HG03469 (cell line): Measurements from ENCODE around the gene KRT27.

Experiments used
- ATAC-seq: cut with Tn5 transposase; IDR thresholded peaks from one replicate; pipeline ENCODE4 v1.9.1; 2021; ENCODE audit warnings: mild to moderate bottlenecking, moderate library complexity, moderate number of reproducible peaks; ENCODE audit not compliant: unreplicated experiment

Gene KRT27

DNA sequence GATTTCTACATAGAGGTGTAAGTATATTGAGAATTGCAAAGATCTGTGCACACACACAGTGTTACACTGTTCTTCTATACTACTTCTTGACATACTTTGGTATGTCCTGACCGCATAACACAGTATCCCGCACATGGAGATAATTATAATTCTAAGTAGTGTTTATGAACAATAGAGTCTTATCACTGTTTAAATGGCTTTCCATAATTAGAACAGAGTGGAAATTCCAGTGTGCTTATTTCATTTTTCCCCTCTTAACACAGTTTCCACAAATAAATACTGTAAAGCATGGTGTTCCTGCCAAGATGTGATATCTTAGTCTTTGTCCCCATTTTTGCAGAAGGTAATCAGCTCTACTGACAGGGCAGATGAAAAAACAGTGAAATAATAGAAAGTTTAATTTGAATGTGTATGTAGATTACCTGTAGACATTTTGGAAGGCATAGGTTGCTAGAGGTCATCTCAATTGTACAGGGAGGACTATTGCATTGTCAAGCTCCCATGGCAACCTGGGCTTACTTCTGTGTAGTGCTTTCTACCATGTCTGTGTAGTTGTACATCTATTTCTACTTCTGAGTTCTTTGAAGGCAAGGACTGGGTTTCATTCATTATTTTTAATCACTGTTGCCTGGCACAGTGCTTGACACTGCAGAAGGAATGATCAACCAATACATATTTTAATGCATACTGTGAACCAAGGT lies 27.5 kb upstream of the KRT27 start:
- ATAC-seq: no peak

DNA sequence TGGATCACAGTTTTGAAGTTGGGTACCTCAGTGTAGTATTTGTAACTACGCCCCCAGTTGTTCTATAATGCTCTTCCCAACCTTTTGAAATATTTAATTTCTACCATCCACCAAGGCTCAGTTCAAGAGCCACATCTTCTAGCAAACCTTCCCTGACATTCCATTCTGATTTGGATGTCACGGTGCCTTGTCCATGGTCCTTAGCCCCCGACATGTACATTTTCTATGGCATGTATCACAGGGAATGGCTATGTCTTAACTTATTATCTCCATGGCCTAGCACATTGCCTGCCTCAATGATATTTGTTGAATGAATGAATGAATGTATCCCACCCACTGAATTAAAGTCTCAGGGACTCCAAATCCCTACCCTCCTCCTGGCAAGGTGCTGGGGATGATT lies 23.8 kb upstream of the KRT27 start:
- ATAC-seq: no peak

DNA sequence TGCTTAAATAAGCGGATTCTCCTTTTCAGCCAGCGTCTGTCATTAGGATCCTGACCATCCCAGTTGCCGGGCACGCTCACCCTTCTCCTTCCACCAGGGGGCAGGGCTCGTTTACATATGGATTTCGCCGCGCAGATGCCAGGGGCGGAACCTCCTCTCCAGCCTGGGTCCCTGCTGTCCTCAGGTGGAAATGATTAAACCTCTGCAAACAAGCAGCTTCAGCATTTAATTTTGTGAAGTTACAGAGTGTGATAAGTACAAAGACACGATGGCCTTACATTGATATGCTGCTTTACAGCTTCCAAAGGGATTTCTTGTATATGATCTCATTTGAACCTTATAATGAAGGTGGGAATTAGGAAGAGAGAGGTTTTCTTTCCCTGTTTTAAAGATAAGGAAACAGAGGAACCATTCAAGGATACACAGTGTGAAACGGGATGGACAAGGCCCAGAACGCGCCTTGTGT lies 21.3 kb upstream of the KRT27 start:
- ATAC-seq: no peak

DNA sequence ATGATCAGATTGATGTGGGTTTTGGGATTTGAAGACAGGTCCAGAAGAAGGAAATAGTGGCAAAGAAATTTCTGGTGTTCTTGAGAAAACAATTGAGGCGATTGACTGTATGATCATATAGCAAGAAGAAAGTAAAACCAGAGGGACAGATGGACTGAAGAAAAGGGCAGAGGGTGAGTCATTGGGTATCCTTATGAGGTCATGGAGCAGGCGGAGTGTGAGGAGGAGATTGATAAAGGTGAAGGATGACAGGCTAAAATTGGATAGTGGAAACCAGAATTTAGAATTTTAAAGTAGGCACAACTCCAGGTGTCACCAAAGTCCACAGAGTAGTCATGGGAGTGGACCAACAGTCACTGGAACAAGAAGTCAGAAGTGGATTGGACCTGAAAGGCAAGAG lies 18.8 kb upstream of the KRT27 start:
- no peak for ATAC-seq

DNA sequence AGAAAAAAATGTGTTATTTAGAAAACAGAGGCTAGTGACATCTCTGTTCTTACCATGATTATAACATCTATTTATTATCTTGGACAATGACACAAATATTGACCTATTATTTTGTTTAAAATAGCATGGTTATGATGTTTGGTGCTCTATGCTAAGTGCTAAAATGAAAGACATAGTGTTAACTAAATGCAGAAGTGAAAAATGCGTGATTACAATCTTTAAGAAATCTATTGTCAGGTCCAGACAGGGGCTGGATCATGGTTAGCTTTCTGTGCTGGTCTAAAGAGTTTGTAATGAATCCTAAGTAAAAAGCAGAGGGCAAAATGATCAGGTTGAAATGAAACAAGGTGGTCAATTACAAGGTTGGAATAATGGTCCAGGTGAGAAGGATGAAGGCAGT lies 18.0 kb upstream of the KRT27 start:
- no peak for ATAC-seq

DNA sequence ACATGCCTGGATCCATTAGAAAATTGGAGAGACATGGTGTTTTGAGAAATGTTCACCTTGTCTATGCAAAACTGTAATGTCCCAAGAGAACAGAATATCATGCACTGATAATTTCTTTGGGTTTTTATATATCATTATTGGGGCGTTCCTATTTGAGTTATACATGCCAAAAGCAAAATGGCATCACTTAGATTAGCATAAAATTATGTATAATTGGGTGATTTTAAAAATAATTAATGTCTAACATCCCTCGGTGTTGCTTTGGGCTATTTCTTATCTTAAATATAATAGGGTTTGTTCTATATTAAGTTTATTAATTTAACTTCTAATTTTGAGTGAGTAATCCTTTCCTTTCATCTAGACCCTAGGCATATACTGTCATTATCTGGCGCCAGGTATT lies 17.5 kb upstream of the KRT27 start, which contains the start of gene KRT28:
Gene KRT28 (minus strand): TSS at position 101 of the 400 bp plus-strand sequence. CDS start 66 bp downstream, at position 35.
- ATAC-seq: no peak

DNA sequence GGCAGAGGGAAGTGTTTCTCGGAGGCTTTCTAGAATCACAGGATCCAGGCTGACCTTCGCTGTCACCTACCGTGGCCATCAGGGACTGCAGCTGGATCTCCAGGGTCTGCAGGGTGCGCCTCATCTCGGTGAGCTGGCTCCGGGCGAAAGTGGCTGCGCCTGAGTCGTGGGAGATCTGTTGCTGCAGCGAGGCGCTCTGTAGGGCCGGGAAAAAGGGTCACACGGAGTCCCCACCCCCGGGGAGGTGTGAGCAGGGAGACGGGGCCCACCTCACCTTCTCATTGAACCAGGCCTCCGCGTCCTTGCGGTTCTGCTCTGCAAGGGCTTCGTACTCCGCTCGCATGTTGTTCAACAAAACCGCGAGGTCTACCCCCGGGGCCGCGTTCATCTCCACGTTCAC lies 14.5 kb upstream of the KRT27 start:
- ATAC-seq: no peak

DNA sequence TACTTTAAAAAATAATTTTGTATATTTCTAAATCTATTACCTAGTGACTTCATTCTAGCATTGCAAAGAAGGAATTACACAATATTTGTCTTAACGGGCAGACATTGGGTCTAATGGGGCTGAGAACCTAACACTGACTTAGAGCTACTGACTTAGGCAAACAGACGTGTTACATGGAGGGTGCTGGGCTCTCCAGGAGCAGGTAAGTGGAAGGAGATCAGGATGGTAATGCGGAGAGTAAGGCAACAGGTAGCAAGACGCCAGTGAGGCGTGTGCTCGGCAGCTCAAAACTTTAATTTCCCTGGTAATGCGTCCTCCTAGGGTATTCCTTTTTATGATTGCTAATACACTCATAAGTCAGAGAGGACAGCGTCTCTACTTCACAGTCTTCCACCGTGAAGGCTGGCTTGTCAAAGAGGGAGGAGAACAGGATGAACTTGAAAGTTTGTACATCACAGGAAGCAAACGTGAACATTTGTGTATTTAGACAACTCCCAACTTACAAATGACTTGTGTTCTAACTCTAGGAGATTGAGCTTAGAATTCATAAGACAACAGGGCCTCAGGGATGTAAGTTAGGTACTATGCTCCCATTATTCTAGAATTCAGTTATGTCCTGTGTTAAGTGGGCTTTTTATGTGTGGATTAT lies 12.8 kb upstream of the KRT27 start:
- ATAC-seq: no peak

DNA sequence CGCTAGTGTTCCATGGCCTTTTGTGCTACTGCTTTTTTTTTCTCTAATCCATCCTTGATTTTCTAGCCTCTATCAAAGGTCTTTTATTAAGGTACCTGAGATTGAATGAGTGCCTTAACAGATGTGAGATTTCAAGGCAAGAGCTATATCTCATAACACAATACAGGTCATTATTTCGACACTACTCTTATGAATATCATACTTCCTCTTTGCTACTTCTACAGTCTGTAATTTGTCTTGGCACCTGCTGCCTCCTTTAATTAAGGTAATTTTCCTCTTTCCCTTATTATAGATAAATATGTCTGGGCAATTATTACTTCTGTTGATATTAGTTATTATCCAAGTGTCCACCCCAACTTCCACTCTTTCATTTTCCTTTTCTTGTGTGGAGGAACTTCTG lies 12.1 kb upstream of the KRT27 start:
- no peak for ATAC-seq

DNA sequence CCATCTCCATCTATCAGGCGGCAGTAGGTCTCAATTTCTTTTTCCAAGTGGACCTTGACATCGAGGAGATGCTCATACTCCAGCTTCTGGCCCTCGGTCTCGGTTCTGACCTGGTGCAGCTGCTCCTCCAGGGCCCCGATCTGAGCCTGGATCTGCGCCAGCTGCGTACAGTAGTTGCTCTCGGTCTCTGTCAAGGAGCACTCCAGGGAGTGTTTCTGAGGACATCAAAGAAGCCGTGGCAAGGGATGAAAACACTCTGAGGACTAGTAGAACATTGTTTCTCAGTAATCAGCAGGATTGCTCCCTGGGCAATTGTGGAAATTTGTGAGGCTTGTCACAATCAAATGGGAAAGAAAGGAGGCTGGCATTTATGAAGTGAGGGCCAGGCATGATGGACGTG lies 11.5 kb upstream of the KRT27 start:
- no peak for ATAC-seq

DNA sequence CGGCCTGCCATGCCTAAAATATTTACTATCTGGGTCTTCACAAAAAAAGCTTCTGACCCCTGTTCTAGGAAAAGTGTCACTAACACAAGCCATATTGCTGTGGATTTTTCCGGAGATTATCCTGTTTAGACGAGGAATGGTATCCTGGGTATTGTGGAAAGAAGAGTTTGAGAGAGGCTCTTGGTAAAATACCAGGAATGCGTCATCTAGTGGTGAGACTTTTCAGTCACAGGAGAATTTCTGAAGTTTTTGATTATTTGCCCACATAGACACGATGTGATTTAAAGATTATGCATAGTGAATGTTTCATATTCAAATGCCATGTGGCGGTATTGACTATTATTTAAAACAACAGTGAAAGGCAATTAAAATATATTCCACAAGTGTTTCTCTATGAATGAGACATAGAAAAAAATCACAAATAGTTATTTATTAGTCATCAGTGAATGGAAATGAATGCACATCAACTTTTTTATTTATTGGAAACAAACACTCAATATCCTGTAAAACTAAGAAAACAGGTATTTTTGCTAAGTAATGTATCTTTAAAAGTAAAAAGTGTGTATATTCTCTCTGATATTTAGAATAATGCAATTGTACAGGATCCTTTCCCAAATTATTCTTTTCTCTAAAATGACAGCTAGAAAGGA lies 9.6 kb upstream of the KRT27 start:
- ATAC-seq: no peak

DNA sequence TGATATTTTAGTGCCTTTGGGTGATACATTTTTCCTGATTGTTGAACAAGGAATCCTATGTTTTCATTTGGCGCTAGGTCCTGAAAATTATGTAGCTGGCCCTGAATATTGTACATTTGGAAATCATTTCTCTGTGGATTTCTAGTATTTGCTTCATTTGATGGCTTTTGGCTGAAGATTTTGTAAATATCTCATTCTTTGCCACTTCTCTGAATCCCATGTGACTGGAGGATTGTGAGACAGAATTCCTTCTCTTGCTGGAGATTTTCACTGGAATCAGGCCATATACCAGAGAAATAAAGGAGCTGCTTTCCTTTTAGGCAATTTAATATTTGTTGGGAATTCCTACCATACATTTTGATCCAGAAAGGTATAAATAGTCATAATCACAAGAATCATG lies 8.8 kb upstream of the KRT27 start:
- no peak for ATAC-seq

DNA sequence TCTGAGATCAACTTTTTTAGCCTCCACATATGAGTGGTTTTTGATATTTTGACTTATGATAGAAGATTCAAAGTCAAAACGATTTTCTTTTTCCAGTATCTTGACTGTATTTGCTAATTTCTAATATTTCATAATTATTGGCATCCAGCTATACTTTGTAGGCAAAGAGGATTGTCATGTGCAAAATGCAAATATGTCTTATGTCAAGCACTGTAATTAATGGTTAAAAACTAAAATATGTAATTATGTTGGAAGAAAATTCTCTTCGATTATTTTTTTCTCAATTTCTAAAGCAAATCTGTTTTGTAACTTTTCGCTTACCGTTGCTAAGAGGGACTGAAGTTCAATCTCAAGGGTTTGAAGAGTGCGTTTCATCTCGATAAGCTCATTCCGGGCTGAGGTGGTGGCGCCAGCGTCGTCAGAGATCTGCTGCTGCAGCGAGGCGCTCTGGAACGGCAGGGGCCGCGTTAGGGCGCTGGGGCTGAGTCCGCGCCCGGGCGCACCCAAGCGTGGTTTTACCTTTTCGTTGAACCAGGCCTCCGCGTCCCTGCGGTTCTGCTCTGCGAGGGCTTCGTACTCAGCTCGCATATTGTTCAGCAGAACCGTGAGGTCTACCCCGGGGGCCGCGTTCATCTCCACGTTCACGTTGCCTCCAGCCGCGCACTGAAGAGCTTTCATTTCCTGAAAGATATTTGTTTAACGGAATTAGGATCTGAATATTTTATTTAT lies 3.0 kb downstream of the KRT27 start:
- ATAC-seq: no peak

DNA sequence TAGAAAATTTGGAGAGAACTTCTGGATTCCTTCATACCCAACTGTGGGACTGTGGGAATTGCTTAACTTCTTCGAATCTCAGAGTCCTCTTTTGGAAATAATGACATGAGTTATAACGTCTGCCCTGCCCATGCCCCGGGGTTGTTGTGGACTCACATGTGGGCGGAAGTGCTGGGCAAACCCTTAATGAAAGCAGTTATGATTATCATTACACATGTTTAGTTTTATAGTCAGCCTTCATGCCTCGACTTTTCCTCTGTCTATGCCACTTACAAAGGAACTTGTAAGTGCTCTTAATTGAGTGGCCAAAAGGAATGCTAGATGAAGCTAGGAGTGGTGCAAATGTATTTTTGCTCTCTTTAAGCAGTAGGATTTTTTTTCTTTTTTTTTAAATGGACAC lies 3.9 kb downstream of the KRT27 start:
- ATAC-seq: no peak

DNA sequence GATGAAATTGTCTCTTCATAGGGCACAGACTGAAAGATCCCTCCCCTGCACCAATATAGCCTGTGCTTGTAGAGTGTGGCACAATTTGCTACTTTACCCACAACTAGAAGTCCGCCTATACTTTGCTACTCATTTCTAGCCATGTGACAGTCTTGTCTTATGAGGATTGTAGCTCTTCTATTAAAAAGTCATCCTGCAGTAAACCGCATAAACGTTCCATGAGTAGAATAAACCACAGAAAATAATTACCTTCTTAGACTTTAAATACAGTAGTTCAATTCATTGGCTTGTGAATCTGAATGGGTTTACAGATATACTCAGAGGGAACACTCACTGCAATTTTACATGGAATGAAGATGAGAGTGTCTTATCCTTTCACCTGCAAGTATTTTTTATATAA lies 4.4 kb downstream of the KRT27 start:
- no peak for ATAC-seq

DNA sequence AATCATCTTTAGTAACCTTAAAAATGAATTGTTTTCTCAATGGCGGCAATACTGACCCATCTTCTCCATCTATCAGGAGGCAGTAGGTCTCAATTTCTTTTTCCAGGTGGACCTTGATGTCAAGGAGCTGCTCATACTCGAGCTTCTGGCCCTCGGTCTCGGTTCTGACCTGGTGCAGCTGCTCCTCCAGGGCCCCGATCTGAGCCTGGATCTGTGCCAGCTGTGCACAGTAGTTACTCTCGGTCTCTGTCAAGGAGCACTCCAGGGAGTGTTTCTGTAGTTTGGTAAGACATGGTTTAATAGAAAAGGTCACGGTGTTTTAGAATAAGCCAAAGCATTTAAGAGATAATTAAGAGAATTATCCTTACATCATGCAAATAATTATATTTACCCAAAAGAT lies 4.9 kb downstream of the KRT27 start:
- no peak for ATAC-seq

DNA sequence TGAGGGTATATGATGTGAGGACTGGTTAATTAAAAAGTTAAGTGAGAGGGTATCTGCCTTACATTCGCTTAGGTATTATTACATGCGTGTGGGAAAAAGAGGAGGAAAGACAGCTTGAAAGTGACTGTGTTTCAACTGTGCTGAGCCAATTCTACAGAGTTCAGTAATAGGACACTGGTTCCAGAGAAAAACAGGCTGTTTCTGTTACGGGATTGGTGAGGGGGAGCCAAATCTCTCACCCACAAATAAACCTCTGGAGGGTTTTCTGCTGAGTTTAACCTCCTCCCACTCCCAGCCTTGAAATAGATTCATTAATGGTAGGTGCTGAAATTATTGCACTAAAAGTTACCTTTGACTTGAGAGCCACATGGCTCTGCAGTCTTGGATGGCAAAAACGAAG lies 6.4 kb downstream of the KRT27 start:
- no peak for ATAC-seq

DNA sequence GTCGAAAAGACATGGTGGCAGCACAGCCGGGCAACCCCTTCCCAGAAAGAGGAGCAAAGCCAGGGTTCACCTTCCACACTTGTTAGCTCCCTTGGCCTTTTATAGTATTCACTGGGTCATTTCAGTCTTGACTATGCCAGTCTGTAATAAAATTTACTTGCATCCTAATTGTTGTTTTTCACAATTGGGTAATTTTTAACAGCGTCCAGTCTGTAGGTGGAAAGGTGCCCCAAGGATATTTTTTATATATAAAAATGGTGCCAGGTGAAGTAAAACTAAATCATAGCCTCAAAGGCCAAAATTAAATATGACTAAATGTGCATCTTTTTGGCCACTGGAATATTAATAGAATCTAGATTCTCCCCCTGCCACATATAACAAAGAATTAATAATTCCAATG lies 10.2 kb downstream of the KRT27 start, which contains the start of gene KRT26:
Gene KRT26 (minus strand): TSS at position 101 of the 400 bp plus-strand sequence. CDS start 88 bp downstream, at position 13.
- no peak for ATAC-seq

DNA sequence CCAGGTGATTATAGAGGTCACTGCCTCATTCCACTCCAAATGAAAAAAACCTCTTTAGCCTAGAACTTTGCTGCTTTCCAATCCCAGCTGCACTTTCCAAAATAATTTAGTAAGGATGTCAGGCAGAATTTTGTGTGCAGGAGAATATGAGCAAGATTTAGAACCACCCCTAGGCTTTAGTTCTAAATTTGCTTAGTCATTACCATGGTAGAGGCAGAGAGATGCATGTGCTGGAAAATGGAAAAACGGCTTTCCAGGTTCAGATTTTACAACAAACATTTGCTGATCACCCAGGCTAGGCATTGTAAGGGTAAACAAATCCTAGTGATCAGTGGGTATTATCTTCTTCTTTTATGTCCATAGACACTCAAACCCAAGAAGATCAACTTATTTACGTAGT lies 16.7 kb downstream of the KRT27 start:
- ATAC-seq: no peak

DNA sequence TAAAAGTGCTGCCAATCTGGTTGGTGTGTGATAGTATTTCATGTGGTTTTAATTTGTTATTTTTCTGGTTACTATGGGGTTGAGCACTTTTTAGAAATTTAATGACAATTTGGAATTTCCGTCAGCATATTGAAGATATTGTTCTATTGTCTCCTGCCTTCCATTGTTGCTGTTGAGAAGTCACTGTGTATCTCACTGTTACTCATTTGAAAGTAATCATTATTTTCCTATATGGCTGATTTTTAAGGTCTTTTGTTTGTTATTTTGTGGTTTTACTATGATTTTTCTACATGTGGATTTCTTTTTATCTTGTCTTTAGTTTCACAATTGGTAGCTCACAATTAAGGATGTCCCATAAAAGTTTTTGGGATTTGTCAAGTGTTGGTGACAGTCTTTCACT lies 18.6 kb downstream of the KRT27 start:
- no peak for ATAC-seq
